ENCODE measurements around the gene GPA33. TPM values are rescaled to one million over a fixed set of nuclear protein-coding genes. Genes with fewer than 3 reads are reported as not detected.

GPA33 gene
- polyA plus RNA-seq, 6 donors from 2014 or later, result 3.4 to 14.6 (median 5.7) TPM

DNA sequence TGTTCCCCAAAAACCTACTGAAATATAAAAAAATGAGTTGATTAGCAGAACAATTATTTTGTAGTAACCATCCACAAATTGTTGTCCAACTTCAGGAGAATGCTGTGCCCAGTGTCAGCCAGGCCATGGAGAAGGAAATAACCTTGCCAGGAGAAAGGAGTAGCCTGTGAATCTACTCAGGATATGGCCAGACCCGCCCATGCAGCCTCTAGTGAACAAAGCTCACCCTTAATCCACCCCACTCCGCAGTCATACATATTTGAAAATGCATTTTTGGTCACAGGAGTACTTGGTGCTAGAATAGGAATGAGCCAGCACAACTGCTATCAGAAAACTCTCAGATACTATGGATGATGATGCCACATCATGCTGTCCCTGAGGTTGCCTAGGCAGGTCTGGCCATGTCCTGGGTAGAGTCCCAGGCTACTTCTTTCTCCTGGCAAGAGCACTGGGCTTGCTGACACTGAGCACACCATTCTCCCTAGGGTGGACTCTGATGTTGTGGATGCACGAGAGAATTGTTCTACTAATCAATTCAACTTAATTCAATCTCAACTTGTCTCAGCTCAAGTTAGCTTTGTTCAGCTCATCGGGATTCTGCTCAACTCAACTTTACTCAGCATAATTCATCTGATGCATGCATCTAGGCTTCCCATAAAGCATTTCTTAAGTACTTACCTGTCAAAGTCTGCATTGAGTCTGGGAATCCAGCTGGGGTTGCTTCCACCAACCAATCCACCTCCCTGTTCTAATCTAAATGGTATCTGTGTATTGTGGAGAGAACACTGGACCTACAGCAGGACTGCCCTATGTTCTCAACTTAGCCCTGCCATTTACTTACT, 21.9 kb upstream of the GPA33 start:
- H3K27ac Mint-ChIP-seq, result no peak overlapping the region
- peaks cover 0 to 7% (median 0%) of the 10 kb centered on the region in 3 donors for H3K27me3 Mint-ChIP-seq
- no peak for ATAC-seq (ENCODE audit: low read depth in 2 of 2)
- peaks cover 11 to 22% (median 16%) of the 10 kb centered on the region in 7 donors for H3K9me3 Mint-ChIP-seq
- no peak overlapping the region for H3K4me3 Mint-ChIP-seq
- peaks cover 10 to 33% (median 21%) of the 10 kb centered on the region in 3 donors for H3K4me1 Mint-ChIP-seq
- DNase-seq, result no peak
- peaks cover 6% of the 10 kb centered on the region in 2 donors for H3K36me3 Mint-ChIP-seq

DNA sequence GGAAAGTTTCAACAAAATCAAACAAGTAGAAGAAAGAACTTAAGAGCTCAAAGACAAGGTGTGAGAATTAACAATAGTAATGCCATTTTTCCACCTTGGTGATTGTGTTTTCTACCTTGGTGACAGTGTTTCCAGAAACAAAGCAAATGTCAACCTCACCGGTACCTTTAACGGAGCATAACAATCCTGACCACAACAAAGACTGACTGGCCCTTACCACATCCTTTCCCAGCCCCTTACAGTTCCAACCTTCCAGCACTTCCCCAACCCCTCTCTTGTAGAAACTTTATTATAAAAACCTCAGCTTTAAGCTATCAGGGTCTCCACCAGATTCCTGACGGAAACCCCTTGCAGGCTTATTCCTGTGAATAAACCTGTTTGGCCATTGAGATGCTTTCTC, 20.4 kb upstream of the GPA33 start:
- H3K27ac Mint-ChIP-seq, result no peak overlapping the region
- H3K4me3 Mint-ChIP-seq, result no peak overlapping the region
- no peak for DNase-seq
- H3K9me3 Mint-ChIP-seq, result peaks cover 11 to 22% (median 16%) of the 10 kb centered on the region in 7 donors
- peaks cover 12 to 36% (median 22%) of the 10 kb centered on the region in 3 donors for H3K4me1 Mint-ChIP-seq
- H3K27me3 Mint-ChIP-seq, result peaks cover 0 to 7% (median 0%) of the 10 kb centered on the region in 3 donors
- H3K36me3 Mint-ChIP-seq, result peaks cover 6% of the 10 kb centered on the region in 2 donors
- ATAC-seq (ENCODE audit: low read depth in 2 of 2), result peak; percentile 63

DNA sequence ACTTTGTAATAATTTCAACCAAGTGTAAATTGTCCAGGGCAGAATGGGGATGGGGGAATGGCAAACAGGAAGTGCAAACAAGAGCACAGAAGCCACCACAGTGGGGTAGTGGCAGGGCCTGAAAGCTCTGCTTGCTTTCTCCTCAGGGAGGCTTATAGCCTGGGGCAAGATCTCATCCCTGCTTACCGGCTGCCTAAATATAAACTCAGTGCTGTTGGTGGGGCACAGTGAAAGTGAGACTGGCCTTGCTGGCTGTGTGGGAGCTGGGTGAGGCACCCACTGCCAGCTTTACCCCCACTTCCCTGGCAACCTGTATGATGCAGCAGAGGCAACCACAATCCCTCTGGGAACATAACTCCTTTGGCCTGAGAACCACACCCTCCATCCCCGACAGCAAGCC, 18.9 kb upstream of the GPA33 start:
- peaks cover 6% of the 10 kb centered on the region in 2 donors for H3K36me3 Mint-ChIP-seq
- ATAC-seq (ENCODE audit: low read depth in 2 of 2) (peak; percentile 11 to 18), DNase-seq (no peak)
- no peak overlapping the region for H3K4me3 Mint-ChIP-seq
- peaks cover 25 to 38% (median 30%) of the 10 kb centered on the region in 3 donors for H3K4me1 Mint-ChIP-seq
- peak overlapping the region in 4 of 6 donors; percentile 33 to 79 (median 48) for H3K27ac Mint-ChIP-seq
- peaks cover 0 to 7% (median 0%) of the 10 kb centered on the region in 3 donors for H3K27me3 Mint-ChIP-seq
- peaks cover 11 to 22% (median 16%) of the 10 kb centered on the region in 7 donors for H3K9me3 Mint-ChIP-seq

DNA sequence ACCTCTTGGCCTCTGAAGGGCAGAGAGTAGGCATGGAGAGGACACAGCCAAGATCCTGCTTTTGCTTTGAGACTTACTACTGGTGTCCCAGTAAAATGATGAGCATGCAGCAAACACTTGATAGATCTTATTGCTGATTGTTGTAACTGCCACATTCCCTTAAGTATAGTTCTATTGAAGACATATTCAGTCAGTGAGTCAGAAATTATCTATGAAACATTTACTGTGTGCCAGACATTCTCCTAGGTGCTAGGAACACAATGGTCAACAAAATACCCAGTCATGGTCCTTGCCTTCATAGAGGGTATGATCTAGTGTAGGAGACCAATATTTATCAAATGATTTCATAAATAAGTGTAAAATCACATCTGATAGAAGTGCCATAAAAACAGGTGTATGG, 17.3 kb upstream of the GPA33 start:
- no peak for ATAC-seq (ENCODE audit: low read depth in 2 of 2)
- Mint-ChIP-seq H3K9me3 (peaks cover 11 to 22% (median 15%) of the 10 kb centered on the region in 7 donors), H3K4me3 (no peak overlapping the region), H3K4me1 (peaks cover 32 to 45% (median 34%) of the 10 kb centered on the region in 3 donors), H3K36me3 (peaks cover 6% of the 10 kb centered on the region in 2 donors), H3K27me3 (peaks cover 0 to 7% (median 0%) of the 10 kb centered on the region in 3 donors), H3K27ac (no peak overlapping the region)
- no peak for DNase-seq

DNA sequence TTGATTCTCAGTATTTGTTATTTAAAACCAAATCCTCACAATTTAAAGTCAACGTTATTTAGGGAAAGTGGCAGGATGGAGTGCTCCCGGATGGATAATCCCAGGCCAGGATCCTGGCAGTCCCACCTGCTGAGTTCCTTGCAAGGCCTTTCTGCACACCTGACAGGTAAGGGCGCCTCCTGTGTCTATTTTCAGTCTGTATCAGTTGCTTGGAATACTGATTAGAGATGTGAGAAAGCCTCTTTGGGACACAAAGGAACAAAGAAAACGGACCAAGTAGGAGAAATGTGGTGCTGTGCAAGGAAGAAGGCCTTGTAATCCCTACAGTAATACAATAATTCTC, 15.9 kb upstream of the GPA33 start:
- no peak overlapping the region for H3K27ac Mint-ChIP-seq
- peaks cover 5% of the 10 kb centered on the region in 2 donors for H3K36me3 Mint-ChIP-seq
- H3K9me3 Mint-ChIP-seq, result peaks cover 11 to 19% (median 14%) of the 10 kb centered on the region in 7 donors
- DNase-seq, result no peak
- H3K27me3 Mint-ChIP-seq, result peaks cover 0 to 7% (median 0%) of the 10 kb centered on the region in 3 donors
- H3K4me1 Mint-ChIP-seq, result peaks cover 32 to 45% (median 34%) of the 10 kb centered on the region in 3 donors
- no peak for ATAC-seq (ENCODE audit: low read depth in 2 of 2)
- H3K4me3 Mint-ChIP-seq, result peak overlapping the region in 1 of 8 donors; percentile 59

DNA sequence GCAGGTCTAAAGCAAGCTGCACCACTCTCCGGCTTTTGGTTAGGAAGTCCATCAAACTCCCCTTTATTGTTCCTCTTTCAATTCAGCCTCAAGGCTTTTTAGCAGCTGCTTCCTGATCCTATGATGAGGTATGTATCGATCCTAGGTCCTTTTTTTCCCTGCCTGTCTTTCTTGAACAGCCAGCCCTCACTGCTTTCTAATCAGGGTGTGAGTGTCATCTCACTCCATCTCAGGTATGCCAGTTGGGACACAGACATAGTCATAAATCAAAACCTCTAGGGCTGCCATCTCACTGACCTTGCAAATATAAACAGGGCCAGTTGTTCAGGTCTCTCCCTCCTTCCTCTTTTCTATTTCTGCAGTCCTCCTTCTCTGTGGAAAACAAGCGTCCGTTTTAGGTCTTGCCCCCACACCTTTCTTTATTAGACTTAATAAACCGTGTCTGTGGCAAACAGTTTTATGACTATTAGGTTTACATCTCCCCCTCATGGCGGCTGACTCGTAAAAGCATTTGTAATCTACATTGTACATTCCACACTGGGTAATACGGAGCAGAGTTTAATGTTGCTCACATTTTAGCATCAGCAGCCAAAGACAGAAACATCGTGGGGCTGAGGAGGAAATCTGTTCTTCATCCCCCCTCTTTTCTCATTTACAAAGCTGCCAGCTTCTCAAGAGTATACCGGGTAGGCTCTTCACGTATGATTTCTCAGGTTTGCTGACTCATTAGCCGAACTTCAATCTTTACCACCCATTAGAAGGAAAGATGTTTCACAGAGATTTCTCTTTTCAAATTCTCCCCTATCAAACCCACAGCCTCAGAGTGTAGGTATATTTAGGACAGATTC, 15.3 kb upstream of the GPA33 start:
- Mint-ChIP-seq H3K4me3 (peak overlapping the region in 7 of 8 donors; percentile 53 to 89 (median 82)), H3K27ac (peak overlapping the region in 4 of 6 donors; percentile 12 to 68 (median 54)), H3K36me3 (no peaks in the 10 kb centered on the region)

DNA sequence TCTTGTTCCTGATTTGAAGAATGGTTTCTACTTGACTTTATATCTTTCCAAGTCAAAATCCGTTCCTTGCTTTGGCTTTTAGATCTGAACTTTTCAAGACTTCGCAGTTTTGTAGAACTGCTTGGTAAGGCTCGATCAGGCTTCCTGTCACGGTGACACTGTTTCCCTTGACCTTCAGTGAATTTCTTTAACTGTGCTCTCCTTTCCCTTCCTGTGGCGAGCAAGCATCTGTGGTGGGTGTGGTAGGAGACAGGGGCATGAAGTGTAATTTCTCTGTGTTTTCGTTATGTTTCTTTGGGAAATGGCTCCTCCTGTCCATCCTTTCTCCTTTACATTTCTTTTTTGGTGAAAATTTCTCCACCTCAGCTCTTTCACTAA, 14.1 kb upstream of the GPA33 start:
- Mint-ChIP-seq H3K4me1 (peaks cover 24 to 32% (median 29%) of the 10 kb centered on the region in 3 donors), H3K36me3 (no peaks in the 10 kb centered on the region), H3K9me3 (peaks cover 0 to under 1% (median 0%) of the 10 kb centered on the region in 7 donors), H3K4me3 (peak overlapping the region in 7 of 8 donors; percentile 53 to 88 (median 75)), H3K27ac (peak overlapping the region in 4 of 6 donors; percentile 12 to 67 (median 43)), H3K27me3 (no peaks in the 10 kb centered on the region)
- no peak for DNase-seq
- peak in 1 of 2 donors; percentile 34 for ATAC-seq (ENCODE audit: low read depth in 2 of 2)

More for the DNA sequence above, 15.3 kb upstream of the GPA33 start:
- Mint-ChIP-seq H3K9me3 (peaks cover 6 to 13% (median 8%) of the 10 kb centered on the region in 7 donors), H3K27me3 (peaks cover 0 to 7% (median 0%) of the 10 kb centered on the region in 3 donors), H3K4me1 (peaks cover 32 to 43% (median 34%) of the 10 kb centered on the region in 3 donors)
- DNase-seq (no peak), ATAC-seq (ENCODE audit: low read depth in 2 of 2) (peak; percentile 63 to 65)

DNA sequence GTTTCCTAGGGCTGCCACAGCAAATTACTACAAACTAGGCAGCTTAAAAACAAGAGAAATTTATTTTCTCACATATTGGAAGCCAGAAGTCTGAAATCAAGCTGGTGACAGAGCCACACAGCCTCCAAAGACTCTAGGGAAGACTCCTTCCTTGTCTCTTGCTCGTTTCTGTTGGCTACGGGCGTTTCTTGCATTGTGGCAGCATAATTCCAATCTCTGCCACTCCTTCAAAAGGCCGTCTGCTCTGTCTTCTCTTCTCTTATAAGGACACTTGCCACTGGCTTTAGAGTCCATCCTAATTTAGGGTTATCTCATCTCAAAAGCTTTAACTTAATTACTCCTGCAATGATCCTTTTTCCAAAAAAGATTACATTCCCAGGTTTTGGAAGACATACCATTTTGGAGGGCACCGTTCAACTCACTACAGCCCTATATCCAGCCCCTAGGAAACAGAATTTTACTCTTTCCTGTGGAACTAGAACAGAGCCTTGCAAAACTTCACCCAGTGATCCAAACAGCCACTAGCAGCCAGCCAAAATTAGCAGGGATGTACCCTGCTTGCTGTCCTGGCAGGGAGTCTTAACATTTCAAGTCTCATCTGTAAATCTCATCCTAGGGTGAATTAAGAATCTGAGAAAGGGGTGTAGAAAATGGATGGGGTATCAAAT, 12.9 kb upstream of the GPA33 start:
- no peak overlapping the region for H3K27ac Mint-ChIP-seq
- DNase-seq (no peak), ATAC-seq (ENCODE audit: low read depth in 2 of 2) (no peak)
- peaks cover 17 to 25% (median 25%) of the 10 kb centered on the region in 3 donors for H3K4me1 Mint-ChIP-seq
- no peaks in the 10 kb centered on the region for H3K9me3 Mint-ChIP-seq
- H3K4me3 Mint-ChIP-seq, result peak overlapping the region in 1 of 8 donors; percentile 14
- H3K27me3 Mint-ChIP-seq, result no peaks in the 10 kb centered on the region
- H3K36me3 Mint-ChIP-seq, result no peaks in the 10 kb centered on the region

DNA sequence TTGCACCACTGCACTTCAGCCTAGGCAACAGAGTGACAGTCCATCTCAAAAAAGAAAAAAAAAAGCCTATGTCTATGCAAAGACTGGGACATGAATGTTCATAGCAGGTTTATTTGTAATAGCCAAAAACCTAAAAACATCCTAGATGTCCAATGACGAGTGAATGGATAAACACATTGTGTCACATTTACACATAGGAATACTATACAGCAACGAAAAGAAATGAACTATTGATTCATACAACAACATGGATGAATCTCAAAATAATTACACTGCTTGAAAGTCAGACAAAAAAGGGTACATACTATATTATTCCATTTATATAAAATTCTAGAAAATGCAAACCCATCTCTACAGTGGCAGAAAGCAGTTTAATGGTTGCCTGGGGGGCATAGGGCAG, 11.6 kb upstream of the GPA33 start:
- ATAC-seq (ENCODE audit: low read depth in 2 of 2) (no peak), DNase-seq (no peak)
- peaks cover 17 to 25% (median 25%) of the 10 kb centered on the region in 3 donors for H3K4me1 Mint-ChIP-seq
- no peaks in the 10 kb centered on the region for H3K36me3 Mint-ChIP-seq
- peaks cover 0 to 3% (median 0%) of the 10 kb centered on the region in 7 donors for H3K9me3 Mint-ChIP-seq
- H3K27me3 Mint-ChIP-seq, result no peaks in the 10 kb centered on the region
- H3K4me3 Mint-ChIP-seq, result peak overlapping the region in 1 of 8 donors; percentile 42
- H3K27ac Mint-ChIP-seq, result no peak overlapping the region

DNA sequence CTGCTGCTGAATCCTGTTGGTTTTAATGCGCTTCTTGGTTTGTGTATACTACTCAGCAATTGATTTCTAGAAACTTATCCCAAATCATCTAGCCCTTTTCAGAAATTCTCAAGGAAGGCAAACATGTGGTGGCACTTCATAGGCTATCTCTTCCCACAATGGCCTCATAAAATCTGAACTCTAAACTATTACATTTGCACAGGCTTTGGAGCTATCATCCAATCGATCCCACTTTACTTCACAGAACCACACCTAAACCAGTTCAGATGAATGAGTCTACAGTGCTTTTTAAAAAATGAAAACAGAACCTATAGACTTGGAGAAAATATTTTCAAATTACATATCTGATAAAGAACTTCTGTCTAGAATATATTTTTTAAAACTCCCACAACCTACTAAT, 10.6 kb upstream of the GPA33 start:
- Mint-ChIP-seq H3K36me3 (no peaks in the 10 kb centered on the region), H3K27me3 (no peaks in the 10 kb centered on the region), H3K4me3 (peak overlapping the region in 1 of 8 donors; percentile 35), H3K9me3 (peaks cover 0 to 3% (median 0%) of the 10 kb centered on the region in 7 donors), H3K27ac (no peak overlapping the region), H3K4me1 (peaks cover 17 to 25% (median 23%) of the 10 kb centered on the region in 3 donors)
- DNase-seq (no peak), ATAC-seq (ENCODE audit: low read depth in 2 of 2) (no peak)

DNA sequence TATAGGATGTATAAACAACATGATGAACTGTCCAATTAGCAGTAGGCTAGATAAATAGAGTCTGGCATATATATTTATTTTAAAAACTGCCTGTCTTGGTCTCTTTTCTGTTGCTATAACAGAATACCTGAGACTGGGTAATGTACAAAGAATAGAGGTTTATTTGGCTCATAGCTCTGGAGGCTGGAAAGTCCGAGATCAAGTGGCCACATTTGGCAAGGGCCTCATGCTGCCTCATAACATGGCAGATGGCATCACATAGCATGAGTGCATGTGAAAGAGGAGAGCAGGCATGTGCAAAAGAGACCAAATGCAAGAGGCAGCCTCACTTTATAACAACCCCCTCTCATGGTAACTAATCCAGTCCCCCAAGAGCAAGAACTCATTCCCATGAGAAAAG, 9.7 kb upstream of the GPA33 start:
- ATAC-seq (ENCODE audit: low read depth in 2 of 2) (no peak), DNase-seq (no peak)
- Mint-ChIP-seq H3K27ac (no peak overlapping the region), H3K27me3 (peaks cover 0 to 7% (median 5%) of the 10 kb centered on the region in 3 donors), H3K9me3 (peaks cover 0 to 3% (median 0%) of the 10 kb centered on the region in 7 donors), H3K4me1 (peaks cover 8 to 19% (median 16%) of the 10 kb centered on the region in 3 donors), H3K4me3 (no peak overlapping the region), H3K36me3 (no peaks in the 10 kb centered on the region)

DNA sequence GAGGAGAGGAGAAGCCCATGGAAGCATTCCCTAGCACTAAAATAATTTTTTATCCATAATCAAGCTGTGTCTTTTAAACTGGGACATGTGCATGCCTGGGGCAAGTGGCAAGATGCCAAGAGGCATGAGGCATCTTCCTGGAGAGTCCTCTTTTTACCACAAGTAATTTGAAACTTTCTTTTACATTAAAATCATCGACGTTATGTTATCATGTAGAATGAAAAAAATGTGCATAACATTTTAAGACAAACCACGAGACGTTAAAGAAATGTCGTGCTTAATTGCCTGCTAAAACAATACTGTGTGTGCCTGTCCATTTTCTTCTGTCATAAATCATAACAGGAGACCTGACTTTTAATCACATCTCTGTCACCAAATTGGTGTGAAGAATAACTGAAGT, 5.2 kb upstream of the GPA33 start:
- DNase-seq, result no peak
- peaks cover 7 to 11% (median 9%) of the 10 kb centered on the region in 3 donors for H3K27me3 Mint-ChIP-seq
- no peak overlapping the region for H3K4me3 Mint-ChIP-seq
- peaks cover 0 to 7% of the 10 kb centered on the region in 2 donors for H3K36me3 Mint-ChIP-seq
- H3K27ac Mint-ChIP-seq, result peak overlapping the region in 1 of 6 donors; percentile 72
- no peak for ATAC-seq (ENCODE audit: low read depth in 2 of 2)
- H3K9me3 Mint-ChIP-seq, result peaks cover 0 to 3% (median 0%) of the 10 kb centered on the region in 7 donors
- peaks cover 6 to 12% (median 10%) of the 10 kb centered on the region in 3 donors for H3K4me1 Mint-ChIP-seq

Measured in naive B cell (primary cell).